RCC 7860 (cell line): Measurements from ENCODE around the gene DNAH1.

Source experiments
- DNase-seq: peaks from one replicate; pipeline ENCODE4 v3.0.0-alpha.2; 2015; ENCODE audit warnings: low spot score
- FAIRE-seq: peaks from 2 replicates; lab custom pipeline; 2012; peaks lifted over from hg19 to GRCh38; lab: Jason Lieb, UNC

The DNAH1 gene

GRCh38 chr3:52310861-52311575 lies 5.1 kb upstream of the DNAH1 start:
- FAIRE-seq = no peak
- no peak for DNase-seq

GRCh38 chr3:52311576-52312119 lies 4.5 kb upstream of the DNAH1 start:
- DNase-seq (no peak), FAIRE-seq (no peak)

DNA sequence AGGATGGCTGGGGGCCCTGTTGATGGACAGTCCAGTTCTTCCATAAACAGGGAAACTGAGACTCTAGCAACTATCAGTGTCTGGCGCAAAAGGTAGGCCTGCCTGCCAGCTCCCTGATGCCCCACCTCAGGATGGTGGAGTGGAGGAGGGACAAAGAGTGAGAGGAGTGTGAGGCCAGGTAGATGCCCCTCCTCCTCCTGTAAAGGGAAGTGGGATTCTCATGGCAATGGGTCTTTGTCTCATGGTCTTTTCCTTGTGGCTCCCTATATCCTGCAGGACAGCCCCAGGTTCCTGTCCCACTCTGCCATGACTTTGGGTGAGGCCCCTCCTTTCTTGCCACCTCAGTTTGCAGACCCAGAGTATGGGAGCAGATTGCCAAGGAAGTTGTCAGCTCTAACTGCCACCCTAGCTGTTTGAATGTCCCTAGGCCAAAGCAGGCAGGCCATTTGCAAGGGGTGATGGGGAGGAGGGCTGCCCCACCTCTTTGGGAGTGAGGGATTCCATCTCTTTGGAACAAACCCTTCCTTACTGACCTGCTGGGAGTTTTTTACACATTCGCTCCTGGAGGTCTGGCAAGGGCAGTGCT lies 2.8 kb upstream of the DNAH1 start:
- DNase-seq (no peak), FAIRE-seq (no peak)

- DNase-seq = peak; percentile 66
- peak; percentile 38 for FAIRE-seq
These were observed 2.3 kb upstream of the DNAH1 start for GRCh38 chr3:52313774-52314188.

DNA sequence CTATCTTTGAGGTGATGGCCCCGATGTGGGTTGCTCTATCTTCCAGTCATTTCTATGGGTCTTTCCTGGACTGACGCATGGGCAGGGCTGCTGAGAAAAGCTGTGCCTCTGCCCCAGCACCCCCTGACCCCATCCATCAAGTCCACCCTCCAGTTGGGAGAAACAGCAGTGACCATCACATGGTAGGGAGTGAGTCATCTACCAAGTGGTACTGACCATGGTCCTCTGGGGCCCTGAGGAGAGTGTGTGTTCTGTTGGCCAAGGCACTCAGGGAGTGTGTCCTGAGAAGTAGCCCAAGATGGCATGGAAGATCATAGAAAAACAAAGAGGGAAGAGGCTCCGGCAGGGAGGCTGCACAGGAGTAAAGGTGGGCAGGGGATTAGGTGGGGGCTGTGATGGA lies 1.6 kb upstream of the DNAH1 start:
- FAIRE-seq (no peak), DNase-seq (no peak)

- no peak for FAIRE-seq
These were observed 1.1 kb upstream of the DNAH1 start for GRCh38 chr3:52315006-52315405.

DNA sequence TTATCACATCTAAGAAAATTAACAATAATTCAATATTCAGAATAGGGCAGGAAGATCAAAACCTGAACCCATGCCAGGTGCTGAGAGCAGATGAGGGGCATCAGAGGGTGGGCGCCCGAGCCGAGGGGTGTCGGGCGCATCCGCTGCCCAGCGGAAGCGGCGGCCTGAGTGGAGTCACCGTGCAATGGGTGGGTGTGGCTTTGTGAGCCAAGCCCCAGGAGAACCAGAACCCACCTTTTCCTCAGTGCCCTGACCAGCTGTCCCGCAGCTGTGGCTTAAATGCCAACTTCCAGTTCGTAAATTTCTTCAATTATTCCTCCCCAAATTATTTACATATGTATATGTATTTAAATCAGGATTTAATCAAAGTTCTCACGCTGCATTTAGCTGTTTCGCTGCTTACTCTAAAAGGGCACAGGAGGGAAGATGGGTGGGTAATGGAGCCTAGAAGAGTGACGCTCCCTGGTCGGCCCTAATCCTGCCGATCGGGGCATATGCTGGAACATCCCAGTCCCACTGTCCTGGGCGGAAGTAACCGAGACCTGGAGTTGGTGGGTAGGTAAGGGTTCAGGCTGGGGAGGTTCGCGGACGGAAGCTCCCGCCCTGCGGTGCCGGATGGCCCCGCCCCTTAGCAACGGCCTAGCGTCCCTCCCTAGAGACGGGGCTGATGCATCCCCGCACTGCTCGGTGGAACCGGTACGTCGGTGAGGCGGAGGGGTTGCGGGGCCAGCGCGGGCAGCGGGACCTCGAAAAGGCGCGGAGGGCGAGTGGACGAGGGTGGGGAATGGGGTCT lies 1.3 kb downstream of the DNAH1 start:
- FAIRE-seq (no peak), DNase-seq (no peak)

More at GRCh38 chr3:52315006-52315405, 1.1 kb upstream of the DNAH1 start:
- DNase-seq = no peak

DNA sequence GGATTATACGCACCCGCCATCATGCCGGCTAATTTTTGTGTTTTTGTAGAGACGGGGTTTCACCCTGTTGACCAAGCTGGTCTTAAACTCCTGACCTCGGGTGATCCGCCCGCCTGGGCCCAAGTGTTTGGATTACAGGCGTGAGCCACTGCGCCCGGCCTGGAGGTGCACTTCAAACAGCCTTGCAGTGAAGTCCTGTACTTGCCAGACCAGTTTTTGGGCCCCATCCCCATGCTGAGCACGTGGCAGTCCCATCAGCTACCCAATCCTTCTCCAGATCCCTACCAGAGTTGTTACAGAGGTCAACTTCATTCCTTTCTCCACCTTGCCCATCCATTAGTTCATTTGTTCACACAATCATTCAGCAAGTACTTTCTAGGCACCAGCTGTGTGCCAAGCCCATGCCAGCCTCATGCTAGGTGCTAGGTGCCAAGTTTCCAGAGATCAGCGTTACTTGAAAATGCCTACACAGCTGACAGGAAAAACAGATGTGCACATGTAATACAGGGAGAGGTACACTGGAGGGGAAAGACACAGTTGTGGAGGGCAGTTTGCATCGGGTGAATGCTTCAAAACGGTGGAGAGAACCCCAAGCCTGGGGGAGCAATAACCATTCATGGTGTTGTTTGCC lies 2.2 kb downstream of the DNAH1 start:
- FAIRE-seq (no peak), DNase-seq (no peak)

- DNase-seq (no peak), FAIRE-seq (no peak)
These were observed 3.9 kb downstream of the DNAH1 start for GRCh38 chr3:52319921-52320595.

GRCh38 chr3:52321481-52321880 lies 5.4 kb downstream of the DNAH1 start:
- FAIRE-seq (no peak), DNase-seq (no peak)

- DNase-seq (no peak), FAIRE-seq (no peak)
These were observed 6.3 kb downstream of the DNAH1 start for GRCh38 chr3:52322466-52322865.

DNA sequence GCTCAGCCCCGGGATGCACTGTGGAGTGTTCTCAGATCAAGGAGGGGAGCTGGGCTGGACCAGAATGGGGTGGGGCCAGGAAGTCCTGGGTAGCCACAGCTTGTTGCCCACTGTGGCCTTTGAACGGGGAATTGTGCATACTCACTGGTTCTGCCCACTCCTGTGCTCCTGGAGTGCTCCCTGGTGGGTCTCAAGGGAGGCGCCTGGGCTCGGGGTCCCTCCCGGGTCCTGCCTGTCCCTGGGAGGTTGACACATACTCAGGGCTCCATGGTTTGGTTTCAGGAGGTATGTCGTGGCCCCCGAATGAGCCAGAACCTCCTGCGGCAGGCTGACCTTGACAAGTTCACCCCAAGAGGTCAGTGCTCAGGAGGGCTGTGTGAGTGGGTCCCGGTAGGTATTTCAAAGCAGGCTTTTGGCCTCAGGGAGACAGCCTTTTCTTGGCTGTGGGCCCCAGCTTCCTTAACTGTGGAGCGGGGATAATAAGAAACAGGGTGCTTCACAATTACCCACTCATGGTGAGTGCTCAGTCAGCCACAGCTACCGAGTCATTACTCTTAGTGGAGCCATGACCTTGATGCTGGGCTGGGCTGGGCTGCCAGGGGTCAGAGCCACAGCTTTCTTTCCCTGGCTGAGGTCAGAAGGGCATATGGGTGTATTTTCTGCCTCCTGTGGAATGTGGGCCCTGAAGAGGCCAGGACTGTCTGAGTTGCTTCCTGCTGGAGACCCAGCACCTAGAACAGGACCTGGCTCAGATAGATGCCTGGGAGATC lies 7.6 kb downstream of the DNAH1 start:
- DNase-seq (peak; percentile 6), FAIRE-seq (no peak)

- no peak for FAIRE-seq
- DNase-seq = no peak
These were observed 8.6 kb downstream of the DNAH1 start for GRCh38 chr3:52324676-52325075.

DNA sequence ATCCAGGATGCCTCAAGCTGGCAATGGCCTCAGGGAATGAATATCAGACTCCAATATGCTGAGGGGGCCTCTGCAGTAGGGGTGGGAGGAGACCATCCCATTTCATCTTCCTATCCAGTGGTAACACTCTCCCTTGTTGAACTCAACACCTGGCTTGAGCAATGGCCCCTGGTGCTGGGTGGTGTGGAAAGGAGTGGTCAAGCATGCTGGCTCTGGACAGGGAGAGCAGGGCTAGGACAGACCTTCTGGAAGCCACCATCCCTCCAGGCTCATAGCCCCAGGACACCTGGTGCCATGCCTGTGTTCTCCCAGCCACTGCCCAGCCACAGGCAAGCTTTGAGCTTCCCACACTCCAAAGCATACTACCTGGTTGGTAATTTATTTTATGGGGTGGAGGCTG lies 9.6 kb downstream of the DNAH1 start:
- FAIRE-seq (no peak), DNase-seq (no peak)

DNA sequence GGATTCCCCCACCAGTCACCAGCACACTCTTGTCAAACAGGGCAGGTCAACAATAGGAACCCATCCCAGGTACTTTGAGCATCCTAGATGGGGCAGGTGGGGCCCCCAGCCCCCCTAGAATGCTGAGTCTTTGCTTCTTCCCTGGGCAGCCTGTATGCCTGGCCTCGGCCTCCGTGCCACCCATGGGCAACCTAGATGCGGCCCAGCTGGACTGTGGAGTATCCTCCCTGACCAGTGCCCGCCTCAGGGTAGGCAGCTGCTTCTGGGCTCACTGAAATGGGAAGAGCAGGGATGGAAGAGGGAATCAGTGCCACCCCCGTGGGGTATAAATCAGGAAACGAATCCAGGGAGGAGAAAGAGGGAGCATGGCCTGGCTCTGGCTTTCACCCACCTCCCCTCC lies 10.9 kb downstream of the DNAH1 start:
- no peak for FAIRE-seq
- DNase-seq = no peak

DNA sequence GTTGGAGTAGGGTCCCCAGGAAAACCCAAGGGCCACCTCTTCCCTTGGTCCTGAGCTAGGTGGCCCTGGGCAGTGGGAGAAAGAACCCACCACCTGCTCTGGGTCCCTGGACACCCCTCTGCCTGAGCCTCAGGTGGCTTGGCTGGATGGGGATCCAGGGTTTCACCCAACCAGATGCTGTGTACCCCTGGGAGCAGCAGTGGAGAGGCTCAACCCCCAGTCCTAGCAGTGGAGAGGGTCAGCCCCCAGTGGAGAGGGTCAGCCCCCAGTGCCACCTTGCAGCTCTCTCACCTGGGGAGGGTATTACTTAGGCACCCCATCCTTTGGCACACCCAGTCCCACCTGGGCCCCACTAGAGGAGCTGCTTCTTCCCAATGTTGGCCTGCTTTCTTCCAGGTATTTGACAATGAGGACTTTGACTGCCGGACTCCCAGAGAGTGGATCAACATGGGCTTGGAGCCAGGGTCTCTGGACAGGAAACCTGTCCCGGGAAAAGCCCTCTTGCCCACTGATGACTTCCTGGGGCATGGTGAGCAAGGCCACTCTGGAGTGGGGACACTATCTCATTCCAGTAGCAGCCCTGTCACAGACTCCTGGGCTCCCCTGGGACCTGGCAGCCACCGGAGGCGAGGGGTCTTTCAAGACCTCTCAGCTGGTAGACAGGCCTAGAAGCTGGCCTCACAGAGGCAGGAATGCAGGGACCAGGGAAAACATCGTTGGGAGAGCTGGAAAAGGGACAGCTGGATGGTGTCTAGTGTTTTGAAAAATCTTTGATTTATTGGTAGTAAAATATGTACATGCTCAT lies 11.6 kb downstream of the DNAH1 start:
- DNase-seq (no peak), FAIRE-seq (no peak)

DNA sequence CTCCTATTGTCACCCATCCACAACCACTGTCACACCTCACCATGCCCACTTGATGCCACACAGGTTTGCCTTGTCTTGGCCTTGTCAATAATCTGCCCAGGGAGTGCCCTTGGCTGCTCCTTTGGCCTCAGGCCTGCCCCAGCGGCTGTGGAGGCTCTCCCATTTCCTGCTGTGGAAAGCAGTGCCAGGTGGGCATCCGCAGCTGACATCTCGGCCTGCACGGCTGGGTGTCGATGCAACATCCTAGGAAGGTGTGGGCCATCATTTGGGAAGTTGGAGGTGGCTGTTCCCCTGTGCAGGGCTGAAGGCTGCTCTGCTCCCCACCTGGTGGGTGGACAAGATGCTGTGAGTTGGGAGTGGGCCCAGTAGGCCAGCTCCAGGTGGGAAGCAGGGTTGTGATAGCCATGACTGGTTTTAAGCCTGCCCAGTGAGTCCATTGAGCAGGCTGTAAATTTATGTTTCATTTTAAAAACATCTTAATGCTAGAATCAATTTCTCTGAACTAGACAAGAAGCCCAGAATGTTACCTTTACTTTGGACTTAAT lies 12.5 kb downstream of the DNAH1 start:
- DNase-seq (no peak), FAIRE-seq (no peak)

- DNase-seq (no peak), FAIRE-seq (no peak)
These were observed 14.2 kb downstream of the DNAH1 start for GRCh38 chr3:52330194-52330805.
